SK-N-SH treated with all-trans-retinoic acid at 6 μM for 48 hours (cell line): ENCODE data around the gene CHN1.

Source experiments
- ATAC-seq: fragments of 200-7000 bp; cut with Tn5 transposase; 3 replicates; pipeline ENCODE4 v1.9.1; 2020; ENCODE audit warnings: mild to moderate bottlenecking, moderate library complexity
- ARNTL ChIP-seq: fragments of 450-650 bp; formaldehyde crosslinking; IDR thresholded peaks from 2 replicates; pipeline ENCODE4 v1.5.0; 2020; ENCODE audit warnings: low read depth, mild to moderate bottlenecking, moderate library complexity, borderline replicate concordance
- CSDC2 ChIP-seq: fragments of 250-450 bp; sonication (Bioruptor Pico); IDR thresholded peaks from 2 replicates; pipeline ENCODE4 v1.5.0; 2020; ENCODE audit warnings: mild to moderate bottlenecking, moderate library complexity
- ESRRG ChIP-seq: fragments of 250-450 bp; sonication (Bioruptor Pico); IDR thresholded peaks from 2 replicates; pipeline ENCODE4 v1.6.1; 2021; ENCODE audit warnings: mild to moderate bottlenecking
- GLIS3 ChIP-seq: fragments of 250-450 bp; sonication (Bioruptor Pico); IDR thresholded peaks from 2 replicates; pipeline ENCODE4 v1.5.0; 2020; ENCODE audit warnings: mild to moderate bottlenecking, moderate library complexity
- OSR1 ChIP-seq: fragments of 250-450 bp; sonication (Bioruptor Pico); IDR thresholded peaks from 2 replicates; pipeline ENCODE4 v1.8.0; 2022; ENCODE audit warnings: moderate library complexity, mild to moderate bottlenecking, inconsistent platforms
- PPARA ChIP-seq: fragments of 250-450 bp; sonication (Bioruptor Pico); IDR thresholded peaks from 2 replicates; pipeline ENCODE4 v1.5.0; 2020; ENCODE audit warnings: mild to moderate bottlenecking, borderline replicate concordance
- RARB ChIP-seq: fragments of 250-450 bp; sonication (Bioruptor Pico); IDR thresholded peaks from 2 replicates; pipeline ENCODE4 v1.8.0; 2021; ENCODE audit warnings: mild to moderate bottlenecking, moderate library complexity
- SNAI2 ChIP-seq: fragments of 250-450 bp; sonication (Bioruptor Pico); IDR thresholded peaks from 2 replicates; pipeline ENCODE4 v1.5.0; 2020; ENCODE audit warnings: mild to moderate bottlenecking, moderate library complexity
- TCF4 ChIP-seq: fragments of 250-450 bp; sonication (Bioruptor Pico); IDR thresholded peaks from 2 replicates; pipeline ENCODE4 v1.8.0; 2021; ENCODE audit warnings: mild to moderate bottlenecking, moderate library complexity, borderline replicate concordance
- TOX ChIP-seq: fragments of 250-450 bp; sonication (Bioruptor Pico); IDR thresholded peaks from 2 replicates; pipeline ENCODE4 v1.8.0; 2021; ENCODE audit warnings: mild to moderate bottlenecking, moderate library complexity, borderline replicate concordance
- ZC3H10 ChIP-seq: fragments of 250-450 bp; sonication (Bioruptor Pico); IDR thresholded peaks from 2 replicates; pipeline ENCODE4 v1.5.1; 2021; ENCODE audit warnings: mild to moderate bottlenecking, moderate library complexity
- ZFP3 ChIP-seq: fragments of 250-450 bp; sonication (Bioruptor Pico); IDR thresholded peaks from 2 replicates; pipeline ENCODE4 v1.5.0; 2020; ENCODE audit warnings: mild to moderate bottlenecking, moderate library complexity
- ZFP30 ChIP-seq: fragments of 450-650 bp; formaldehyde crosslinking; IDR thresholded peaks from 2 replicates; pipeline ENCODE4 v1.5.0; 2022; ENCODE audit warnings: mild to moderate bottlenecking, moderate library complexity
- ZNF565 ChIP-seq: fragments of 450-650 bp; formaldehyde crosslinking; conservative IDR thresholded peaks from 2 replicates; pipeline ENCODE4 v1.5.0; 2020; ENCODE audit warnings: low read depth, mild to moderate bottlenecking, moderate library complexity
- ZNF8 ChIP-seq: fragments of 450-650 bp; formaldehyde crosslinking; IDR thresholded peaks from 2 replicates; pipeline ENCODE4 v1.5.0; 2020; ENCODE audit warnings: mild to moderate bottlenecking, moderate library complexity
- TF ChIP-seq, protein P1 (sequence below): fragments of 250-450 bp; sonication (Bioruptor Pico); IDR thresholded peaks from 2 replicates; pipeline ENCODE4 v1.5.1; 2020; ENCODE audit warnings: low read depth, mild to moderate bottlenecking, moderate library complexity
- TF ChIP-seq, protein P2 (sequence below): fragments of 250-450 bp; sonication (Bioruptor Pico); IDR thresholded peaks from 2 replicates; pipeline ENCODE4 v1.8.0; 2020; ENCODE audit warnings: mild to moderate bottlenecking, moderate library complexity, borderline replicate concordance
- TF ChIP-seq, protein P3 (sequence below): fragments of 250-450 bp; sonication (Bioruptor Pico); IDR thresholded peaks from 2 replicates; pipeline ENCODE4 v1.8.0; 2021; ENCODE audit warnings: low read depth, mild to moderate bottlenecking, moderate library complexity, borderline replicate concordance
- TF ChIP-seq, protein P4 (sequence below): fragments of 250-450 bp; sonication (Bioruptor Pico); IDR thresholded peaks from 2 replicates; pipeline ENCODE4 v1.5.0; 2020; ENCODE audit warnings: mild to moderate bottlenecking, moderate library complexity

The CHN1 gene

DNA sequence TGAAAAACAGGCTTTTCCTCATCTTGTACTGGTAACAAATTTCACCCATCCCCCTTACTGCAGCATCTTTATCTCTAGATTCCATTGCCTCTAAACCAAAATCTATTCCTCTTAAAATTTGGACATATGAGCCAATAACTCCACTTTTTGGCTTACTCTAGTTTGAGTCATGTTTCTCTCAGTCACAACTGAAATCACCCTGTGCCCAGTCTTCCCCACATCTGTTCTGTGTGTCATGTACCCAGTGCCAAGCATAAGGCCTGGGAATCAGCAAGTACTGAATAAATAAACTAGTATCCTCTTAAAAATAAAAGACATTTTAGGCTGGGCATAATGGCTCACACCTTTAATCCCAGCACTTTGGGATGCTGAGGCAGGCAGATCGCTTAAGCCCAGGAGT is 20.8 kb upstream of the CHN1 start:
- ATAC-seq, result no peak
- TF ChIP-seq, protein P1, sequence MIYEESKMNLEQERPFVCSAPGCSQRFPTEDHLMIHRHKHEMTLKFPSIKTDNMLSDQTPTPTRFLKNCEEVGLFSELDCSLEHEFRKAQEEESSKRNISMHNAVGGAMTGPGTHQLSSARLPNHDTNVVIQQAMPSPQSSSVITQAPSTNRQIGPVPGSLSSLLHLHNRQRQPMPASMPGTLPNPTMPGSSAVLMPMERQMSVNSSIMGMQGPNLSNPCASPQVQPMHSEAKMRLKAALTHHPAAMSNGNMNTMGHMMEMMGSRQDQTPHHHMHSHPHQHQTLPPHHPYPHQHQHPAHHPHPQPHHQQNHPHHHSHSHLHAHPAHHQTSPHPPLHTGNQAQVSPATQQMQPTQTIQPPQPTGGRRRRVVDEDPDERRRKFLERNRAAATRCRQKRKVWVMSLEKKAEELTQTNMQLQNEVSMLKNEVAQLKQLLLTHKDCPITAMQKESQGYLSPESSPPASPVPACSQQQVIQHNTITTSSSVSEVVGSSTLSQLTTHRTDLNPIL (CRISPR knock-in tag), result no peak
- no peak for TF ChIP-seq ZNF565
- TF ChIP-seq OSR1 (CRISPR knock-in tag), result no peak
- no peak for TF ChIP-seq TCF4
- TF ChIP-seq ZFP30 (CRISPR knock-in tag), result no peak
- TF ChIP-seq, protein P2, sequence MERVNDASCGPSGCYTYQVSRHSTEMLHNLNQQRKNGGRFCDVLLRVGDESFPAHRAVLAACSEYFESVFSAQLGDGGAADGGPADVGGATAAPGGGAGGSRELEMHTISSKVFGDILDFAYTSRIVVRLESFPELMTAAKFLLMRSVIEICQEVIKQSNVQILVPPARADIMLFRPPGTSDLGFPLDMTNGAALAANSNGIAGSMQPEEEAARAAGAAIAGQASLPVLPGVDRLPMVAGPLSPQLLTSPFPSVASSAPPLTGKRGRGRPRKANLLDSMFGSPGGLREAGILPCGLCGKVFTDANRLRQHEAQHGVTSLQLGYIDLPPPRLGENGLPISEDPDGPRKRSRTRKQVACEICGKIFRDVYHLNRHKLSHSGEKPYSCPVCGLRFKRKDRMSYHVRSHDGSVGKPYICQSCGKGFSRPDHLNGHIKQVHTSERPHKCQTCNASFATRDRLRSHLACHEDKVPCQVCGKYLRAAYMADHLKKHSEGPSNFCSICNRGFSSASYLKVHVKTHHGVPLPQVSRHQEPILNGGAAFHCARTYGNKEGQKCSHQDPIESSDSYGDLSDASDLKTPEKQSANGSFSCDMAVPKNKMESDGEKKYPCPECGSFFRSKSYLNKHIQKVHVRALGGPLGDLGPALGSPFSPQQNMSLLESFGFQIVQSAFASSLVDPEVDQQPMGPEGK (CRISPR knock-in tag), result no peak

DNA sequence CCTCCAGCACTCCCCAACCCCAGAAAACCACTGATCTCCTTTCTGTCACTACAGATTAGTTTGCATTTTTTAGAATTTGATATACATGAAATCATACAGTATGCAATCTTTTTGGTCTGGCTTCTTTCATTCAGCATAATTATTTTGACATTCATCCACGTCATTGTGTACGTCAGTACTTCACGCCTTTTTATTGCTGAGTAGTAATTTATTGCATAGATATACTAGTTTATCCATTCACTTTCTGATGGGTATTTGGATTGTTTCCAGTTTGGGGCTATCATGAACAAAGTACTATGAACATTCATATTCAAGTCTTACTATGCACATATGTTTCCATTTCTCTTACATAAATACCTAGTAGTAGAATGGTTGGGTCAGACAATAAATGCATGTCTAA is 20.1 kb upstream of the CHN1 start:
- no peak for ATAC-seq
- no peak for TF ChIP-seq ZC3H10 (CRISPR knock-in tag)
- no peak for TF ChIP-seq ZNF565
- no peak for TF ChIP-seq ZNF8 (CRISPR knock-in tag)
- TF ChIP-seq TCF4, result no peak
- TF ChIP-seq, all 23 proteins: peak for 0

DNA sequence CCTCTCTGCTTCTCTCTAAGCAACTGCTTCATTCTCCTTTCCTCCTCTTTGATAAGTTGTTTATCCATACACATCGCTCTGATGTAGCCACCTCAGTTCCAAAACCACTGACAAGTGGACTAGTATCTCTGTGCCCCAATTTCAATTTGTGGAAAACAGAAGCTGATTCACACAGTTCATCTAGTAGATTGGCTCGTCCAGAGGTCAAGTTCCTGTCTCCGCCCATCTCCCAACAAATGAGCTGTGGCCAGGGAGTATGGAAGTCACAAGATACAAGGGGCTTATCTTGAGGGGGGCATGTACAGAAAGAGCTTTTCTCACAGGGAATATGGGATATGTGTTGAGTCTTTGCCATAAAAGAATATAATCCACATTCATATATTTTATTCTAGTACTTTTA is 17.7 kb upstream of the CHN1 start:
- no peak for TF ChIP-seq PPARA (CRISPR knock-in tag)
- TF ChIP-seq ZFP30 (CRISPR knock-in tag), result no peak
- TF ChIP-seq, protein P3, sequence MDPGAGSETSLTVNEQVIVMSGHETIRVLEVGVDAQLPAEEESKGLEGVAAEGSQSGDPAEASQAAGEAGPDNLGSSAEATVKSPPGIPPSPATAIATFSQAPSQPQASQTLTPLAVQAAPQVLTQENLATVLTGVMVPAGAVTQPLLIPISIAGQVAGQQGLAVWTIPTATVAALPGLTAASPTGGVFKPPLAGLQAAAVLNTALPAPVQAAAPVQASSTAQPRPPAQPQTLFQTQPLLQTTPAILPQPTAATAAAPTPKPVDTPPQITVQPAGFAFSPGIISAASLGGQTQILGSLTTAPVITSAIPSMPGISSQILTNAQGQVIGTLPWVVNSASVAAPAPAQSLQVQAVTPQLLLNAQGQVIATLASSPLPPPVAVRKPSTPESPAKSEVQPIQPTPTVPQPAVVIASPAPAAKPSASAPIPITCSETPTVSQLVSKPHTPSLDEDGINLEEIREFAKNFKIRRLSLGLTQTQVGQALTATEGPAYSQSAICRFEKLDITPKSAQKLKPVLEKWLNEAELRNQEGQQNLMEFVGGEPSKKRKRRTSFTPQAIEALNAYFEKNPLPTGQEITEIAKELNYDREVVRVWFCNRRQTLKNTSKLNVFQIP (CRISPR knock-in tag), result no peak
- TF ChIP-seq, protein P1 (CRISPR knock-in tag), result no peak
- TF ChIP-seq ZC3H10 (CRISPR knock-in tag), result no peak
- TF ChIP-seq ZFP3, result no peak
- no peak for TF ChIP-seq TOX (CRISPR knock-in tag)
- TF ChIP-seq ZNF8 (CRISPR knock-in tag), result no peak
- TF ChIP-seq SNAI2 (CRISPR knock-in tag), result no peak
- TF ChIP-seq, protein P4, sequence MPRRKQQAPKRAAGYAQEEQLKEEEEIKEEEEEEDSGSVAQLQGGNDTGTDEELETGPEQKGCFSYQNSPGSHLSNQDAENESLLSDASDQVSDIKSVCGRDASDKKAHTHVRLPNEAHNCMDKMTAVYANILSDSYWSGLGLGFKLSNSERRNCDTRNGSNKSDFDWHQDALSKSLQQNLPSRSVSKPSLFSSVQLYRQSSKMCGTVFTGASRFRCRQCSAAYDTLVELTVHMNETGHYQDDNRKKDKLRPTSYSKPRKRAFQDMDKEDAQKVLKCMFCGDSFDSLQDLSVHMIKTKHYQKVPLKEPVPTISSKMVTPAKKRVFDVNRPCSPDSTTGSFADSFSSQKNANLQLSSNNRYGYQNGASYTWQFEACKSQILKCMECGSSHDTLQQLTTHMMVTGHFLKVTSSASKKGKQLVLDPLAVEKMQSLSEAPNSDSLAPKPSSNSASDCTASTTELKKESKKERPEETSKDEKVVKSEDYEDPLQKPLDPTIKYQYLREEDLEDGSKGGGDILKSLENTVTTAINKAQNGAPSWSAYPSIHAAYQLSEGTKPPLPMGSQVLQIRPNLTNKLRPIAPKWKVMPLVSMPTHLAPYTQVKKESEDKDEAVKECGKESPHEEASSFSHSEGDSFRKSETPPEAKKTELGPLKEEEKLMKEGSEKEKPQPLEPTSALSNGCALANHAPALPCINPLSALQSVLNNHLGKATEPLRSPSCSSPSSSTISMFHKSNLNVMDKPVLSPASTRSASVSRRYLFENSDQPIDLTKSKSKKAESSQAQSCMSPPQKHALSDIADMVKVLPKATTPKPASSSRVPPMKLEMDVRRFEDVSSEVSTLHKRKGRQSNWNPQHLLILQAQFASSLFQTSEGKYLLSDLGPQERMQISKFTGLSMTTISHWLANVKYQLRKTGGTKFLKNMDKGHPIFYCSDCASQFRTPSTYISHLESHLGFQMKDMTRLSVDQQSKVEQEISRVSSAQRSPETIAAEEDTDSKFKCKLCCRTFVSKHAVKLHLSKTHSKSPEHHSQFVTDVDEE (CRISPR knock-in tag), result no peak
- TF ChIP-seq RARB, result no peak
- no peak for TF ChIP-seq ESRRG (CRISPR knock-in tag)
- TF ChIP-seq GLIS3, result no peak
- no peak for TF ChIP-seq ZNF565
- TF ChIP-seq ARNTL (CRISPR knock-in tag), result no peak
- TF ChIP-seq, protein P2 (CRISPR knock-in tag), result no peak
- no peak for TF ChIP-seq CSDC2
- no peak for TF ChIP-seq OSR1 (CRISPR knock-in tag)
- no peak for ATAC-seq
